K562 (cell line): Measurements from ENCODE around the gene NUDT15. TPM values are rescaled to one million over a fixed set of nuclear protein-coding genes. Genes with fewer than 3 reads are reported as not detected.

Experiments used
- BRD4 ChIP-seq: fragments of 200-600 bp; sonication (generic); IDR thresholded peaks from 2 replicates; pipeline ENCODE4 v1.6.1; 2017; ENCODE audit warnings: inconsistent platforms
- CHD4 ChIP-seq: fragments of 200-600 bp; sonication (generic); IDR thresholded peaks from 3 replicates; pipeline ENCODE4 v1.6.1; 2012; ENCODE audit warnings: low read depth, mild to moderate bottlenecking, mixed read lengths, low read length, inconsistent platforms; ENCODE audit not compliant: insufficient read depth, insufficient replicate concordance, poor library complexity, severe bottlenecking
- ERF ChIP-seq: fragments of 450-650 bp; formaldehyde crosslinking; IDR thresholded peaks from 2 replicates; pipeline ENCODE4 v1.4.0; 2020; ENCODE audit warnings: mild to moderate bottlenecking, mixed read lengths
- ETV5 ChIP-seq: sonication (generic); formaldehyde crosslinking; IDR thresholded peaks from 2 replicates; pipeline ENCODE4 v1.4.0; 2020; ENCODE audit warnings: low read depth, mild to moderate bottlenecking, missing genetic modification reagents
- FOXJ3 ChIP-seq: sonication (generic); formaldehyde crosslinking; IDR thresholded peaks from 2 replicates; pipeline ENCODE4 v1.4.0; 2020; ENCODE audit warnings: mild to moderate bottlenecking, missing genetic modification reagents
- FOXP1 ChIP-seq: sonication (generic); formaldehyde crosslinking; IDR thresholded peaks from 2 replicates; pipeline ENCODE4 v1.8.0; 2022; ENCODE audit warnings: mild to moderate bottlenecking, missing genetic modification reagents
- GTF3C2 ChIP-seq: IDR thresholded peaks from 3 replicates; pipeline ENCODE4 v1.6.1; 2011; ENCODE audit warnings: borderline replicate concordance, mild to moderate bottlenecking, moderate library complexity; ENCODE audit not compliant: insufficient read length; ENCODE audit errors: extremely low read depth
- HDAC3 ChIP-seq: fragments of 450-650 bp; IDR thresholded peaks from 2 replicates; pipeline ENCODE4 v1.6.1; 2018; ENCODE audit warnings: borderline replicate concordance, mild to moderate bottlenecking, moderate library complexity; ENCODE audit not compliant: partially characterized antibody
- JUNB ChIP-seq: fragments of 450-650 bp; formaldehyde crosslinking; conservative IDR thresholded peaks from 2 replicates; pipeline ENCODE4 v1.4.0; 2020; ENCODE audit warnings: mild to moderate bottlenecking
- MEIS2 ChIP-seq: fragments of 450-650 bp; IDR thresholded peaks from 2 replicates; pipeline ENCODE4 v1.6.1; 2014; ENCODE audit warnings: mild to moderate bottlenecking; ENCODE audit not compliant: partially characterized antibody
- NFRKB ChIP-seq: fragments of 450-650 bp; IDR thresholded peaks from 2 replicates; pipeline ENCODE4 v1.6.1; 2016; ENCODE audit warnings: low read depth
- NFXL1 ChIP-seq: fragments of 450-650 bp; formaldehyde crosslinking; IDR thresholded peaks from 2 replicates; pipeline ENCODE4 v1.4.0; 2021; ENCODE audit warnings: mild to moderate bottlenecking
- RFX7 ChIP-seq: fragments of 250-450 bp; sonication (Bioruptor Pico); IDR thresholded peaks from 2 replicates; pipeline ENCODE4 v1.5.1; 2021; ENCODE audit warnings: mild to moderate bottlenecking
- SAFB2 ChIP-seq: fragments of 200-400 bp; formaldehyde crosslinking; IDR thresholded peaks from 2 replicates; pipeline ENCODE4 v1.6.1; 2018; ENCODE audit warnings: borderline replicate concordance, low read length, low read depth, moderate library complexity; ENCODE audit not compliant: severe bottlenecking
- SAP30 ChIP-seq: fragments of 200-600 bp; sonication (generic); IDR thresholded peaks from 2 replicates; pipeline ENCODE4 v1.6.1; 2012; ENCODE audit warnings: borderline replicate concordance, low read depth, mild to moderate bottlenecking, moderate library complexity, low read length, control low read depth, inconsistent platforms; ENCODE audit not compliant: insufficient read depth, poor library complexity, severe bottlenecking
- SIRT6 ChIP-seq: IDR thresholded peaks from one replicate; pipeline ENCODE4 v1.6.1; 2012; ENCODE audit warnings: low read depth, mild to moderate bottlenecking, control low read depth, inconsistent platforms, low read length, moderate library complexity
- THRA ChIP-seq: fragments of 450-650 bp; IDR thresholded peaks from 2 replicates; pipeline ENCODE4 v1.6.1; 2017; ENCODE audit warnings: mild to moderate bottlenecking, moderate library complexity
- ZBTB17 ChIP-seq: fragments of 450-650 bp; formaldehyde crosslinking; IDR thresholded peaks from 2 replicates; pipeline ENCODE4 v1.4.0; 2020; ENCODE audit warnings: mild to moderate bottlenecking
- ZFPM2 ChIP-seq: fragments of 250-450 bp; sonication (Bioruptor Pico); IDR thresholded peaks from 2 replicates; pipeline ENCODE4 v1.5.1; 2022; ENCODE audit warnings: mild to moderate bottlenecking
- ZNF124 ChIP-seq: sonication (generic); formaldehyde crosslinking; IDR thresholded peaks from 2 replicates; pipeline ENCODE4 v1.8.1; 2022; ENCODE audit warnings: missing genetic modification reagents
- ZNF408 ChIP-seq: fragments of 250-450 bp; sonication (Bioruptor Pico); IDR thresholded peaks from 2 replicates; pipeline ENCODE4 v1.4.0; 2020; ENCODE audit warnings: low read depth, mild to moderate bottlenecking, moderate library complexity
- ZNF639 ChIP-seq, 2 experiments: fragments of 200-800 bp in 1 of 2; sonication (Bioruptor generic) in 1 of 2; sonication (generic) in 1 of 2; formaldehyde crosslinking in 1 of 2; IDR thresholded peaks in 1 of 2; conservative IDR thresholded peaks in 1 of 2; 2 replicates each; pipeline versions ENCODE4 v1.5.0 to v1.6.1; 2016 to 2020; ENCODE audit warnings: missing compliant biosample characterization in 1 of 2, missing genetic modification characterization in 1 of 2, missing genetic modification reagents in 1 of 2
- polyA plus RNA-seq, 8 experiments: library from polyadenylated mRNA; depleted of rRNA in 4 of 8; stranded (reverse) in 5 of 8; unstranded in 3 of 8; fragments of >200 nt; fragmentation: Nextera tagmentation in 2 of 8; fragmentation: Illumina TruSeq in 1 of 8; extraction: Ambion mirVana in 2 of 8; extraction: Trizol in 1 of 8; gene quantifications; 2 replicates each; pipeline versions ENCODE4 v1.2.1 to v1.2.3, GENCODE V29; 2011 to 2014; ENCODE audit warnings: inconsistent platforms in 1 of 8, missing spikeins in 1 of 8
- total RNA-seq, 7 experiments: library from RNA; depleted of rRNA in 6 of 7; stranded (reverse); fragments of >200 nt in 6 of 7; fragmentation: Illumina TruSeq in 2 of 7; extraction: Trizol in 2 of 7; gene quantifications; 2 replicates each; pipeline versions ENCODE4 v1.2.1 to v1.2.3, GENCODE V29; 2011 to 2021; ENCODE audit warnings: low replicate concordance in 1 of 7

The NUDT15 gene
- total and polyA plus RNA-seq, 9 of the 15 experiments (the other 6 are each of a cell fraction or from before 2014, with no cell fraction given), result 14.2 to 26.9 (median 21.6) TPM

GRCh38 chr13:48037346-48038173, at the start of gene NUDT15 (continued):
- TF ChIP-seq NFXL1 (CRISPR knock-in tag), result no peak
- no peak; the same call in 1 of the 2 replicates for TF ChIP-seq NFRKB
- peak; percentile 55; the same call in 1 of the 2 replicates for TF ChIP-seq ETV5 (CRISPR knock-in tag)
- no peak for TF ChIP-seq CHD4
- no peak for TF ChIP-seq ZFPM2 (CRISPR knock-in tag)
- peak; percentile 51; the same call in 1 of the 2 replicates for TF ChIP-seq ZBTB17 (CRISPR knock-in tag)
- TF ChIP-seq FOXJ3 (CRISPR knock-in tag), result no peak
- no peak for TF ChIP-seq GTF3C2
- TF ChIP-seq RFX7 (CRISPR knock-in tag), result no peak
- TF ChIP-seq MEIS2, result no peak
- no peak for TF ChIP-seq SIRT6
- peak; percentile 97 for TF ChIP-seq SAP30
- no peak for TF ChIP-seq SAFB2
- no peak for TF ChIP-seq ZNF408
- no peak for TF ChIP-seq JUNB
- no peak for TF ChIP-seq HDAC3
- no peak for TF ChIP-seq ZNF639 (CRISPR knock-in tag; conservative IDR thresholded peaks at IDR 0.05 in 1 of 2, IDR thresholded peaks at IDR 0.05 in 1 of 2)
- TF ChIP-seq BRD4, result no peak
- TF ChIP-seq THRA, result peak; percentile 95
- TF ChIP-seq ZNF124, result no peak
- TF ChIP-seq ERF (CRISPR knock-in tag), result peak; percentile 73; the same call in 1 of the 2 replicates
- TF ChIP-seq FOXP1 (CRISPR knock-in tag), result 0 out of 2 replicates have a peak, but pooled peaks have one; percentile 23
